Measurements from ENCODE around the gene CAMK1D. TPM values are rescaled to one million over a fixed set of nuclear protein-coding genes. Genes with fewer than 3 reads are reported as not detected.

Gene CAMK1D
- total RNA-seq, 6 experiments from 2014 or later: 5.3 to 10.8 (median 9.5) TPM

DNA sequence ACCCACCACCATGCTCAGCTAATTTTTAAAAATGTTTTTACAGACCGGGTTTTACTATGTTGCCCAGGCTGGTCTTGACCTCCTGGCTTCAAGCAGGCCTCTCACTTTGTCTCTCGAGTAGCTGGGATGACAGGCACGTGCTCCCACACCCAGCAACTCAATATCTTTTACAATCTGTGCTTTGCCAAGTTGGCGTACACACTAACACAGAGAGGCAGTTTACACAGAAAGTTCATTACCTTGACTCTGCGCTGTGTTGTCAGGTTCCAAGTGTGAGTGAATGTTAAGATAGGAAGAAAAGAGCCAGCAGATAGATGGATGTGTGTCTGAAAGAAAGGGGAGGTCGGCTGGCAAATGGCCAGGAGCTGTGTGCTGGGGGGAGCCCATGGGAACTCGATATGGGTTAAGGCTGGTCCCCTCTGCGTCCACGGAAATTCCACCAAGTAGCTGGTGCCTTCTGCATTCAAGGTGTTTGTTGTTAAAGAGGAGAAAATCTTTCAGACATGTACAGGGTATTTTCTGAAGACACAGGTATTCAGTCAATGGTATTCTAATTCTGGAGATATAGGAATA lies 299.8 kb downstream of the CAMK1D start:
- Histone ChIP-seq H3K27ac (peak overlapping the region in 1 of 3 donors; percentile 26), H3K4me1 (peaks cover 0 to 17% (median 6%) of the 10 kb centered on the region in 4 donors), H3K36me3 (no peaks in the 10 kb centered on the region), H3K27me3 (no peaks in the 10 kb centered on the region), H3K4me3 (no peak overlapping the region), H3K9me3 (no peaks in the 10 kb centered on the region)
- intact Hi-C loops (cut with DNase I): no loop called here
- no peak for TF ChIP-seq CTCF (IDR thresholded peaks at IDR 0.05)
- no peak for TF ChIP-seq POLR2A (IDR thresholded peaks at IDR 0.05)
- WGBS (ENCODE audit: insufficient coverage, low coverage, low lambda C conversion rate, missing lambda C conversion rate): 34% methylated on average over 7 of the region's 9 CpGs
- peak in 2 of 3 donors; percentile 74 to 81 for DNase-seq
- ATAC-seq: peak; percentile 22 to 79 (median 70)

- intact Hi-C loops (cut with DNase I): no loop called here
- Histone ChIP-seq H3K4me1 (peaks cover 0 to 17% (median 6%) of the 10 kb centered on the region in 4 donors), H3K27me3 (no peaks in the 10 kb centered on the region), H3K4me3 (no peak overlapping the region), H3K36me3 (no peaks in the 10 kb centered on the region), H3K27ac (peak overlapping the region in 2 of 3 donors; percentile 50 to 63), H3K9me3 (no peaks in the 10 kb centered on the region)
- WGBS (ENCODE audit: insufficient coverage, low coverage, low lambda C conversion rate, missing lambda C conversion rate): 25% methylated on average over 8 of the region's 8 CpGs
- ATAC-seq: peak; percentile 93 to 96 (median 96)
- TF ChIP-seq POLR2A (IDR thresholded peaks at IDR 0.05) (no peak), CTCF (IDR thresholded peaks at IDR 0.05) (no peak)
- peak; percentile 37 to 91 (median 91) for DNase-seq
Observed at GRCh38 chr10:12650122-12650521, 300.8 kb downstream of the CAMK1D start.

DNA sequence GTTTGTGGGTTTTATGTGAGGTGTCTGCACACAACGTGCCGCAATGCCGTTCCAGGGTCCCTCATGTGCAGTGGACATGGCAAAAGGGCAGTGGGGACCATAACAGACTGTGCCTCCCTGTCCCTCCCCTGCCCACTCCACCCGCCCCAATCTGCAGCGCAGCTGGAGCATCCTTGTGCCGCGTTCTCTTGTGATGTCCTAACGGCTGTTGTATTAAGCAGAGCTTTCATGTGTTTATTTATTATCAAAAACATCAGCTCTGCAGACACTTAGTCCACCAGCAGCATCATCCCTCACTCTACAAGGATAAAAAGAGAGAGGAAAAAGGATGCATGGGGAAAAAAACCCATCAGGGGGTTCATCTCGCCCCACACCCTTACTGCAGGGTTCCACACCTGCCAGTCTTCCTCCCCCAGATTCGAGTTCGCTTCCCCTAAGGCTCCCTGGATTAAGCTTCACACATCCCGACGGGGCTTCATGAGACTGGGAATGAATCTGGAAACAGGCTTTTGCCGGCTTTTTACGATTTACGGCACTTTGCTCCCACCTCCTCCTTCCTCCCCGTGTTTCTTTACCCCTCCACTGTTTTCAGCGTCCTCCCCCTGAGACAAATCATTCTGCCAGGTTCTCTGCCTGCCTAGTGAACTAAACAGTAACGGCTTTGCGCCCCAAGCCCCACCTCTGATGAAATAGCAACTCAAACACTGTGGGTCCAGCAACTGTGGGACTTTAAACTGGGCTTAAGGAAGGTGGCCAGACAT lies 301.4 kb downstream of the CAMK1D start:
- peak in 1 of 4 donors; percentile 63 for ATAC-seq
- no peaks in the 10 kb centered on the region for H3K27me3 ChIP-seq
- 63% methylated on average over 14 of the region's 20 CpGs for WGBS (ENCODE audit: insufficient coverage, low coverage, low lambda C conversion rate, missing lambda C conversion rate)
- DNase-seq: no peak
- no peak overlapping the region for H3K4me3 ChIP-seq
- H3K9me3 ChIP-seq: no peaks in the 10 kb centered on the region
- peaks cover 0 to 17% (median 6%) of the 10 kb centered on the region in 4 donors for H3K4me1 ChIP-seq
- H3K36me3 ChIP-seq: no peaks in the 10 kb centered on the region
- TF ChIP-seq CTCF (IDR thresholded peaks at IDR 0.05): no peak
- no peak for TF ChIP-seq POLR2A (IDR thresholded peaks at IDR 0.05)
- peak overlapping the region in 2 of 3 donors; percentile 40 to 63 for H3K27ac ChIP-seq
- intact Hi-C loops (cut with DNase I): no loop called here

DNA sequence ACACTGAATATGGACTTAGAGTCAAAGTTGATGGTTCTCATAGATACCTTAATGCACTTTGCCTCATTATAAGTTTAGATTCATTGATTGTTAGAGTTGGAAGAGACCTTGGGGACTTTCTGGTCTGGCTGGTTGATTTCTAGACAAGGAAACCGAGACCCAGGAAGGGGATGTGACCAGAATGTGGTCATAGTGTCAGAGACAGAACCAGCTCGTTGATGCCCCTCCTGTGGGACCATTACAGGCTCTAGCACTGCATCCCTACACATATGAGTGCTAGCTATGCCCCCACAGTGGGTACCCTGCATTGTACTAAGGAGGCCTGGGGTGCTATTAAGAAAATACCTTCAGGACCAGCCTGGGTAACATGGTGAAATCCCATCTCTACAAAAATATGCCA lies 306.6 kb downstream of the CAMK1D start:
- TF ChIP-seq CTCF (IDR thresholded peaks at IDR 0.05) (no peak), POLR2A (IDR thresholded peaks at IDR 0.05) (no peak)
- WGBS (ENCODE audit: insufficient coverage, low coverage, low lambda C conversion rate, missing lambda C conversion rate): no CpG with 5 or more reads among the region's 2 CpGs
- intact Hi-C loops (cut with DNase I): no loop called here

More for the DNA sequence above, 306.6 kb downstream of the CAMK1D start:
- Histone ChIP-seq H3K36me3 (no peaks in the 10 kb centered on the region), H3K27me3 (no peaks in the 10 kb centered on the region), H3K27ac (no peak overlapping the region), H3K4me1 (peaks cover 0 to 5% (median 0%) of the 10 kb centered on the region in 4 donors), H3K4me3 (no peak overlapping the region), H3K9me3 (no peaks in the 10 kb centered on the region)
- DNase-seq (no peak), ATAC-seq (no peak)

All from right lobe of liver (tissue), 6 donors.